A549 (cell line): ENCODE measurements around the gene ATP1A2. TPM values are rescaled to one million over a fixed set of nuclear protein-coding genes. Genes with fewer than 3 reads are reported as not detected.
A peak's percentile ranks its signal among the peaks of the same experiment; 100 is the strongest.

Experiments used
- ATAC-seq, 2 experiments: fragments of 200-7000 bp in 1 of 2; fragments of >200 bp in 1 of 2; cut with Nextera tagmentation in 1 of 2; cut with Tn5 transposase in 1 of 2; 3 replicates each; pipeline versions ENCODE4 v1.8.0 to v1.9.1; 2018 to 2020; ENCODE audit warnings: mild to moderate bottlenecking in 1 of 2, moderate library complexity in 1 of 2
- CTCF ChIA-PET: fragments of 300-600 bp; sonication (Branson Sonifier 250); formaldehyde crosslinking; extraction: SDS; loops from one replicate; lab custom pipeline; 2021; ENCODE audit warnings: antibody characterized with exemption, inconsistent platforms; lab: Yijun Ruan, JAX
- POLR2A ChIA-PET: fragments of 350-600 bp; formaldehyde crosslinking; extraction: SDS; loops from one replicate; lab custom pipeline; 2021; ENCODE audit warnings: antibody characterized with exemption, inconsistent platforms; lab: Yijun Ruan, JAX
- DNase-seq, 2 experiments: peaks; one replicate each; pipeline versions ENCODE4 v3.0.0 to v3.0.0-alpha.2; 2011 to 2016; ENCODE audit warnings: low read depth in 1 of 2, low spot score in 1 of 2
- FAIRE-seq: peaks from 2 replicates; lab custom pipeline; 2011; peaks lifted over from hg19 to GRCh38; lab: Jason Lieb, UNC
- H3K27ac ChIP-seq, 2 experiments: fragments of >200 bp; sonication (Bioruptor Twin); formaldehyde crosslinking; 3 replicates each; pipeline ENCODE4 v1.5.1; 2016 to 2017
- H3K4me1 ChIP-seq: fragments of >200 bp; sonication (Bioruptor Twin); formaldehyde crosslinking; 3 replicates; pipeline ENCODE4 v1.6.1; 2016
- H3K4me2 ChIP-seq: fragments of >200 bp; sonication (Bioruptor Twin); formaldehyde crosslinking; 3 replicates; pipeline ENCODE4 v1.6.1; 2016
- H3K4me3 ChIP-seq: fragments of >200 bp; sonication (Bioruptor Twin); formaldehyde crosslinking; 3 replicates; pipeline ENCODE4 v1.5.1; 2016
- H3K9me3 ChIP-seq: fragments of >200 bp; sonication (Bioruptor Twin); formaldehyde crosslinking; 3 replicates; pipeline ENCODE4 v1.6.1; 2016
- BHLHE40 ChIP-seq: IDR thresholded peaks from 2 replicates; pipeline ENCODE4 v1.6.1; 2012; ENCODE audit warnings: low read depth, low read length, inconsistent platforms
- CBX8 ChIP-seq: fragments of 200-600 bp; sonication (generic); IDR thresholded peaks from 2 replicates; pipeline ENCODE4 v1.6.1; 2016
- CHD4 ChIP-seq: fragments of 200-600 bp; sonication (generic); IDR thresholded peaks from 2 replicates; pipeline ENCODE4 v1.6.1; 2016; ENCODE audit warnings: antibody characterized with exemption, mild to moderate bottlenecking, borderline replicate concordance
- EHF ChIP-seq: fragments of 250-450 bp; sonication (Bioruptor Pico); IDR thresholded peaks from 2 replicates; pipeline ENCODE4 v1.5.0; 2020; ENCODE audit warnings: mild to moderate bottlenecking
- ELK1 ChIP-seq: fragments of 150-350 bp; IDR thresholded peaks from 2 replicates; pipeline ENCODE4 v1.6.1; 2014; ENCODE audit warnings: low read depth, mild to moderate bottlenecking, low read length
- ESRRA ChIP-seq: fragments of 150-350 bp; IDR thresholded peaks from 2 replicates; pipeline ENCODE4 v1.6.1; 2014; ENCODE audit warnings: mild to moderate bottlenecking, low read length, borderline replicate concordance
- FOSL2 ChIP-seq, 2 experiments: fragments of 450-650 bp in 1 of 2; fragments of >200 bp in 1 of 2; sonication (Bioruptor Twin) in 1 of 2; formaldehyde crosslinking; IDR thresholded peaks; 2 replicates each; pipeline versions ENCODE4 v1.5.0 to v1.6.1; 2016 to 2020; ENCODE audit warnings: mild to moderate bottlenecking in 1 of 2, moderate library complexity in 1 of 2
- FOXS1 ChIP-seq: fragments of 250-450 bp; sonication (Bioruptor Pico); IDR thresholded peaks from 2 replicates; pipeline ENCODE4 v1.5.0; 2020; ENCODE audit warnings: mild to moderate bottlenecking, moderate library complexity
- GATA3 ChIP-seq: IDR thresholded peaks from 2 replicates; pipeline ENCODE4 v1.6.1; 2012; ENCODE audit warnings: borderline replicate concordance
- HDAC2 ChIP-seq: fragments of 200-600 bp; sonication (generic); IDR thresholded peaks from 2 replicates; pipeline ENCODE4 v1.6.1; 2016
- HES2 ChIP-seq: fragments of >200 bp; sonication (Bioruptor Twin); formaldehyde crosslinking; IDR thresholded peaks from 2 replicates; pipeline ENCODE4 v1.6.1; 2016
- HMGXB4 ChIP-seq: fragments of 250-450 bp; sonication (Bioruptor Pico); IDR thresholded peaks from 2 replicates; pipeline ENCODE4 v1.5.0; 2021; ENCODE audit warnings: mild to moderate bottlenecking, moderate library complexity, borderline replicate concordance
- HOXA7 ChIP-seq: fragments of 250-450 bp; sonication (Bioruptor Pico); IDR thresholded peaks from 2 replicates; pipeline ENCODE4 v1.5.0; 2020; ENCODE audit warnings: mild to moderate bottlenecking, moderate library complexity
- JUN ChIP-seq, 2 experiments: fragments of >200 bp; sonication (Bioruptor Twin); formaldehyde crosslinking; IDR thresholded peaks; 2 replicates in 1 of 2; 3 replicates in 1 of 2; pipeline ENCODE4 v1.6.1; 2016 to 2017
- KDM1A ChIP-seq: fragments of 200-600 bp; sonication (generic); IDR thresholded peaks from 2 replicates; pipeline ENCODE4 v1.6.1; 2016; ENCODE audit warnings: low read depth, mild to moderate bottlenecking
- MAX ChIP-seq: IDR thresholded peaks from 2 replicates; pipeline ENCODE4 v1.6.1; 2012
- RAD21 ChIP-seq, 2 experiments: fragments of >200 bp in 1 of 2; sonication (Bioruptor Twin) in 1 of 2; formaldehyde crosslinking in 1 of 2; IDR thresholded peaks in 1 of 2; conservative IDR thresholded peaks in 1 of 2; 2 replicates in 1 of 2; 3 replicates in 1 of 2; pipeline ENCODE4 v1.6.1; 2012 to 2018; ENCODE audit warnings: inconsistent platforms in 1 of 2
- RFX5 ChIP-seq: fragments of 450-650 bp; IDR thresholded peaks from 2 replicates; pipeline ENCODE4 v1.7.1; 2014; ENCODE audit warnings: antibody characterized with exemption, mild to moderate bottlenecking, moderate library complexity
- RNF2 ChIP-seq: fragments of 200-600 bp; sonication (generic); IDR thresholded peaks from 2 replicates; pipeline ENCODE4 v1.6.1; 2016; ENCODE audit warnings: low read depth, mild to moderate bottlenecking, antibody characterized with exemption, moderate library complexity, borderline replicate concordance
- TP53 ChIP-seq: fragments of 250-450 bp; sonication (Bioruptor Pico); IDR thresholded peaks from 2 replicates; pipeline ENCODE4 v1.5.0; 2021; ENCODE audit warnings: mild to moderate bottlenecking, moderate library complexity
- ZNF302 ChIP-seq: fragments of 250-450 bp; sonication (Bioruptor Pico); IDR thresholded peaks from 2 replicates; pipeline ENCODE4 v1.9.0; 2021; ENCODE audit warnings: inconsistent platforms, mild to moderate bottlenecking, moderate library complexity
- ZSCAN20 ChIP-seq: fragments of 250-450 bp; sonication (Bioruptor Pico); IDR thresholded peaks from 2 replicates; pipeline ENCODE4 v1.8.0; 2022; ENCODE audit warnings: mild to moderate bottlenecking, moderate library complexity
- WGBS: methylation state at CpG from one replicate; pipeline ENCODE4 v1.1.6; 2017; ENCODE audit errors: missing lambda C conversion rate; 5-methylcytosine and 5-hydroxymethylcytosine counted together
- polyA plus RNA-seq, 4 experiments: library from polyadenylated mRNA; depleted of rRNA in 3 of 4; stranded (reverse); fragments of >200 nt; fragmentation: RNase III in 1 of 4; extraction: RNeasy Plus Mini Kit Qiagen cat#74134 plus additional on column Dnase treatment in 1 of 4; gene quantifications; 2 replicates in 3 of 4; 3 replicates in 1 of 4; pipeline ENCODE4 v1.2.3, GENCODE V29; 2011 to 2017
- TF ChIP-seq, protein P1 (sequence below): fragments of 200-600 bp; sonication (generic); IDR thresholded peaks from 2 replicates; pipeline ENCODE4 v1.6.1; 2016; ENCODE audit warnings: antibody characterized with exemption, mild to moderate bottlenecking, moderate library complexity

Gene ATP1A2
- polyA plus RNA-seq, 2 of the 4 experiments (the other 2 are of a cell fraction), result 0.09 TPM; not detected in 1

DNA sequence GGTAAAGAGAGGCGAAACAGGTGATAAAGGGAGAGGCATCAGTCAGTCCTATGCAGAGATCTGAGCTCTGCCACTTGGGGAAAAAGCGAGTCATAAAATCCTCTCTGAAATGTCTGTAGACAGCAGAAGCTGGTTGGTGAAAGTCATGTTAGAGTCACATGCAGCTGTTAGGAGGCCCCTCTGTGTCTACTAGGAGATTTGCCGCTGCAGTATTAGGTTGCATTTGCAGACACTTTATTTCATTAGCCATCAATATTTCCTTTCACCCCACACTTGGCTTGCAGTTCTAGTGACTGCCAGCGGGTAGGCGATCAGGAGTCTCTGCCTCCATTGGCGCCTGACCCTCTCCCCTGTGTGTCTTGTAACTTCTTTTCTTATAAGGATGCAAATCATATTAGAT, 52.0 kb downstream of the ATP1A2 start:
- no peak for DNase-seq
- no peak for TF ChIP-seq RFX5
- TF ChIP-seq, all 56 proteins: peak for 0
- H3K4me1 ChIP-seq, result no peaks in the 10 kb centered on the region
- ATAC-seq (peak in 1 of 2 experiments; percentile 32; a peak in 2 of 6 replicates), FAIRE-seq (no peak)
- 81% methylated on average over 6 of the region's 6 CpGs for WGBS
- ChIA-PET CTCF (interaction anchor here (0.8 to 3.5 kb wide), 6 partner anchors 8 to 124 kb away, joined by 3 to 22 read pairs (median 4); partner anchors contain the start of gene CASQ1), POLR2A (no interaction called here)
- H3K27ac ChIP-seq, result no peak overlapping the region
- no peaks in the 10 kb centered on the region for H3K9me3 ChIP-seq
- no peak overlapping the region for H3K4me2 ChIP-seq
- H3K4me3 ChIP-seq, result no peak overlapping the region

GRCh38 chr1:160168016-160168415, 52.5 kb downstream of the ATP1A2 start:
- no peak overlapping the region for H3K4me2 ChIP-seq
- no peak for TF ChIP-seq FOSL2 (IDR thresholded peaks at IDR 0.05)
- no peak for TF ChIP-seq FOSL2 (CRISPR knock-in tag; IDR thresholded peaks at IDR 0.05)
- no peak for TF ChIP-seq HOXA7
- no peak for TF ChIP-seq TP53 (CRISPR knock-in tag)
- TF ChIP-seq ESRRA, result no peak
- TF ChIP-seq CBX8, result no peak
- no peak for TF ChIP-seq ZNF302
- no peak for TF ChIP-seq HMGXB4 (CRISPR knock-in tag)
- TF ChIP-seq FOXS1, result no peak
- TF ChIP-seq BHLHE40, result no peak
- TF ChIP-seq, all 56 proteins: peak for 0
- ATAC-seq (no peak), FAIRE-seq (no peak), DNase-seq (no peak)
- Histone ChIP-seq H3K27ac (no peak overlapping the region), H3K4me3 (no peak overlapping the region), H3K9me3 (no peaks in the 10 kb centered on the region), H3K4me1 (no peaks in the 10 kb centered on the region)
- POLR2A ChIA-PET, result no interaction called here
- WGBS, result 73% methylated on average over 5 of the region's 5 CpGs
- CTCF ChIA-PET, result interaction anchor here (0.9 to 3.5 kb wide), 3 partner anchors 24 to 67 kb away, joined by 3 to 22 read pairs (median 8); partner anchors contain the start of gene CASQ1

- Histone ChIP-seq H3K4me3 (no peak overlapping the region), H3K4me1 (no peaks in the 10 kb centered on the region), H3K27ac (no peak overlapping the region), H3K9me3 (no peaks in the 10 kb centered on the region), H3K4me2 (no peak overlapping the region)
- DNase-seq (no peak), FAIRE-seq (no peak), ATAC-seq (peak in 1 of 2 experiments; percentile 60; a peak in 3 of 6 replicates)
- ChIA-PET POLR2A (no interaction called here), CTCF (interaction anchor here (0.7 to 3.5 kb wide), 7 partner anchors 9 to 123 kb away, joined by 3 to 22 read pairs (median 4); partner anchors contain the start of gene CASQ1)
- WGBS, result 76% methylated on average over 13 of the region's 13 CpGs
- no peak for TF ChIP-seq HES2
- no peak for TF ChIP-seq MAX
- no peak for TF ChIP-seq CHD4
- TF ChIP-seq RNF2, result no peak
- no peak for TF ChIP-seq FOSL2 (IDR thresholded peaks at IDR 0.05)
- TF ChIP-seq FOSL2 (CRISPR knock-in tag; IDR thresholded peaks at IDR 0.05), result no peak
- no peak for TF ChIP-seq RAD21 (conservative IDR thresholded peaks at IDR 0.05 in 1 of 2, IDR thresholded peaks at IDR 0.05 in 1 of 2)
- no peak for TF ChIP-seq TP53 (CRISPR knock-in tag)
- TF ChIP-seq EHF, result no peak
- no peak for TF ChIP-seq JUN (IDR thresholded peaks at IDR 0.05)
- no peak for TF ChIP-seq BHLHE40
- TF ChIP-seq ELK1, result no peak
- TF ChIP-seq GATA3, result no peak
- TF ChIP-seq ESRRA, result no peak
- no peak for TF ChIP-seq ZSCAN20 (CRISPR knock-in tag)
- TF ChIP-seq, protein P1, sequence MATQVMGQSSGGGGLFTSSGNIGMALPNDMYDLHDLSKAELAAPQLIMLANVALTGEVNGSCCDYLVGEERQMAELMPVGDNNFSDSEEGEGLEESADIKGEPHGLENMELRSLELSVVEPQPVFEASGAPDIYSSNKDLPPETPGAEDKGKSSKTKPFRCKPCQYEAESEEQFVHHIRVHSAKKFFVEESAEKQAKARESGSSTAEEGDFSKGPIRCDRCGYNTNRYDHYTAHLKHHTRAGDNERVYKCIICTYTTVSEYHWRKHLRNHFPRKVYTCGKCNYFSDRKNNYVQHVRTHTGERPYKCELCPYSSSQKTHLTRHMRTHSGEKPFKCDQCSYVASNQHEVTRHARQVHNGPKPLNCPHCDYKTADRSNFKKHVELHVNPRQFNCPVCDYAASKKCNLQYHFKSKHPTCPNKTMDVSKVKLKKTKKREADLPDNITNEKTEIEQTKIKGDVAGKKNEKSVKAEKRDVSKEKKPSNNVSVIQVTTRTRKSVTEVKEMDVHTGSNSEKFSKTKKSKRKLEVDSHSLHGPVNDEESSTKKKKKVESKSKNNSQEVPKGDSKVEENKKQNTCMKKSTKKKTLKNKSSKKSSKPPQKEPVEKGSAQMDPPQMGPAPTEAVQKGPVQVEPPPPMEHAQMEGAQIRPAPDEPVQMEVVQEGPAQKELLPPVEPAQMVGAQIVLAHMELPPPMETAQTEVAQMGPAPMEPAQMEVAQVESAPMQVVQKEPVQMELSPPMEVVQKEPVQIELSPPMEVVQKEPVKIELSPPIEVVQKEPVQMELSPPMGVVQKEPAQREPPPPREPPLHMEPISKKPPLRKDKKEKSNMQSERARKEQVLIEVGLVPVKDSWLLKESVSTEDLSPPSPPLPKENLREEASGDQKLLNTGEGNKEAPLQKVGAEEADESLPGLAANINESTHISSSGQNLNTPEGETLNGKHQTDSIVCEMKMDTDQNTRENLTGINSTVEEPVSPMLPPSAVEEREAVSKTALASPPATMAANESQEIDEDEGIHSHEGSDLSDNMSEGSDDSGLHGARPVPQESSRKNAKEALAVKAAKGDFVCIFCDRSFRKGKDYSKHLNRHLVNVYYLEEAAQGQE, result no peak
- TF ChIP-seq KDM1A, result no peak
- no peak for TF ChIP-seq HDAC2
These were observed 53.2 kb downstream of the ATP1A2 start for GRCh38 chr1:160168609-160169369.
